ENCODE data around the gene LTB4R. TPM values are rescaled to one million over a fixed set of nuclear protein-coding genes. Genes with fewer than 3 reads are reported as not detected.

The LTB4R gene
- total and polyA plus RNA-seq, 4 experiments from 2014 or later, result 9.6 to 20.0 (median 15.1) TPM

DNA sequence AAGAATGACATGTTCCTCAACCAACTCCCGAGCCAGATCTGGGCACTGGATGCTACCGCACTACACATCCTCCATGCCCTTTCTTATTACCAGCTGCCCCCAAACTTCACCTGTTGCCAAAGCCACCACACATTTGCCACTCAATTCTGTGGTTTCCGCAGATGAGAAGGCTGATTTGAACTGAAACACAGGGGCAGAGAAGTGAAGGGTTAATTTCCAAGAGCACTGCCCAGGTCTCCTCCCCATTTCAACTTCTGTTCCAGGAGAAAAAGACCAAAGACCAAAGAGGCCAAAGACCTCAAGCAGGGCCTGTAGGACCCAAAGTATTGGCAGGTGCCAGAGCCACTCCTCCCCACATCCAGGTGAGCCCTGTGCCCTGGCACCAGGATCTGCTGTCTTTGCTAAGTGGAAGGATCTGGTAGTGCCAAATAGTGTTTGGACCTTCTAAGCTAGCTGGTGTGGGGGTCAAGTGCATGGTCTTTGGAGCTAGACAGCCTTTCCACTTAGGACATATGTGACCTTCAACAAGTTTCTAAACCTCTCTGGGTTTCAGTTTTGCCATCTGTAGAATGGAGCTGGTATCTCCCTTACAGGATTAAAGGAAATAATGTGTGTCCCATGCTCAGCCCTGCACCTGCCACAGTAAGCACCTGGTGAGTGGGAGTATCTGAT lies 19.7 kb upstream of the LTB4R start:
- intact Hi-C loops (cut with micrococcal nuclease), result no loop called here
- Mint-ChIP-seq H3K36me3 (peaks cover 50 to 56% of the 10 kb centered on the region in 2 donors), H3K27ac (peak overlapping the region in 1 of 7 donors; percentile 26), H3K4me1 (peaks cover 2 to 28% (median 12%) of the 10 kb centered on the region in 4 donors), H3K27me3 (no peaks in the 10 kb centered on the region), H3K9me3 (no peaks in the 10 kb centered on the region), H3K4me3 (no peak overlapping the region)
- ChIA-PET CTCF (ENCODE audit: partially characterized antibody) (interaction anchor here (0.7 to 5.3 kb wide), 6 partner anchors 12 to 145 kb away, joined by 3 to 49 read pairs (median 4); partner anchors contain the start of genes CIDEB, LTB4R2 and TINF2), POLR2A (ENCODE audit: partially characterized antibody) (interaction anchor here (0.6 to 2.1 kb wide), 2 partner anchors 49 to 233 kb away, joined by 3 to 14 read pairs; partner anchors contain the start of gene TINF2)
- Histone ChIP-seq H3K9me3 (ENCODE audit: control insufficient read depth in 1 of 2, low read length in 2 of 2) (no peaks in the 10 kb centered on the region), H3K27me3 (ENCODE audit: insufficient read depth, low read length) (no peaks in the 10 kb centered on the region), H3K36me3 (ENCODE audit: insufficient read depth, low read length) (peaks cover 44% of the 10 kb centered on the region), H3K27ac (ENCODE audit: low read depth, low read length) (no peak overlapping the region), H3K4me3 (ENCODE audit: low read length in 2 of 2) (no peak overlapping the region), H3K4me1 (ENCODE audit: insufficient read depth, low read length) (peaks cover 13% of the 10 kb centered on the region)
- no peak for DNase-seq

DNA sequence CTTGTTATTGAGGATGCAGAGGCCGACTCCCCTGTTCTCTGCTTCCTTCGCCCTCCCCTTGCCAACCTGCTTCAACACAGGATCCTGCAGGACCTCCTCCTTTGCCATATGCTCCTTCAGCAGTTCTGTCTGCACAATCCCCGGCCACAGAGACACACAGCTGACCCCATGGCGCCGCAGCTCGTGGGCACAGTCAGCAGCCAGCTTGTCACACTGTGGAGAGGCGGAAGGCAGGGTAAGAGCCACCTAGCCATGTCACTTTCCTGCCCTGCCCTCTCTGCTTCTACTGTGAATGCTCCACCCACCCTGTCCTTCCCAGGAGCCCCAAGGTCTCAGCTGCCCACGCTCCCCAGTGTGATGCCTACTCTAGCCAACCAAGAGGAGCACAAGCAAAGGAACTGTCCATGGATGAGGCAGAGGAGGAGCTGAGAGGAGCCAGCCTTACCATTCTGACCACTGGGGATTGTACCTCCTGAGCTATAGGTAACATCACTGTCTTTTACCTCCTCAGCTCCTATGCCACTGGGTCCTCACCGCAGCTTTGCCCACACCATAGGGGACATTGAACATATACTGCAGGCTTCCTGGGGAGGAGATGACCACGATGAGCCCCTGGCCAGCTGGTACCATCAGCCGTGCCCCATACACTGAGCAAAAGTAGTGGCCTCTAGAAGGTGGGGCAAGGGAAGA lies 19.0 kb upstream of the LTB4R start:
- intact Hi-C loops (cut with micrococcal nuclease), result no loop called here

DNA sequence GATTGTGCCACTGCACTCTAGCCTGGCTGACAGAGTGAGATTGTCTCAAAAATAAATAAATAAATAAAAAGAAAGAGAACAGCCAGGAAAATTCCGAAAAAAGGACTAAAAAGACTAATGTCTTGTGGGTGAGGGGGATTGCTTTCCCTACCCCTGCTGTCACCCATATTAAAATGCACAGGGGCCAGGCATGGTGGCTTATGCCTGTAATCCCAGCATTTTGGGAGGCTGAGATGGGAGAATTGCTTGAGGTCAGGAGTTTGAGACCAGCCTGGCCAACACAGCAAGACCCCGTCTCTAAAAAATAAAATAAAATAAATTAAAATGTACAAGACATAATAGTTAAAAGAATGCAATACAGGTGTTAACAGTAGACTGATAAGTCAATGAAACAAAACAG lies 17.8 kb upstream of the LTB4R start:
- H3K4me3 Mint-ChIP-seq, result no peak overlapping the region
- POLR2A ChIA-PET (ENCODE audit: partially characterized antibody), result interaction anchor here (1.1 to 1.7 kb wide), 2 partner anchors 51 to 213 kb away, joined by 3 to 6 read pairs; partner anchors contain the start of gene TINF2
- H3K27ac Mint-ChIP-seq, result no peak overlapping the region
- H3K36me3 Mint-ChIP-seq, result peaks cover 52 to 56% of the 10 kb centered on the region in 2 donors
- no peaks in the 10 kb centered on the region for H3K27me3 ChIP-seq (ENCODE audit: insufficient read depth, low read length)
- intact Hi-C loops (cut with micrococcal nuclease), result no loop called here
- DNase-seq, result no peak
- peaks cover 14 to 43% (median 26%) of the 10 kb centered on the region in 4 donors for H3K4me1 Mint-ChIP-seq
- no peaks in the 10 kb centered on the region for H3K27me3 Mint-ChIP-seq
- H3K4me3 ChIP-seq (ENCODE audit: low read length in 2 of 2), result no peak overlapping the region
- H3K4me1 ChIP-seq (ENCODE audit: insufficient read depth, low read length), result peaks cover 32% of the 10 kb centered on the region
- H3K9me3 ChIP-seq (ENCODE audit: control insufficient read depth in 1 of 2, low read length in 2 of 2), result no peaks in the 10 kb centered on the region
- no peaks in the 10 kb centered on the region for H3K9me3 Mint-ChIP-seq
- H3K36me3 ChIP-seq (ENCODE audit: insufficient read depth, low read length), result peaks cover 44% of the 10 kb centered on the region
- CTCF ChIA-PET (ENCODE audit: partially characterized antibody), result interaction anchor here (0.9 to 5.3 kb wide), 5 partner anchors 11 to 143 kb away, joined by 4 to 49 read pairs (median 5); partner anchors contain the start of genes CIDEB, LTB4R2, MDP1 and TINF2
- no peak overlapping the region for H3K27ac ChIP-seq (ENCODE audit: low read depth, low read length)

More for the DNA sequence above, 19.0 kb upstream of the LTB4R start:
- CTCF ChIA-PET (ENCODE audit: partially characterized antibody), result interaction anchor here (0.7 to 5.3 kb wide), 8 partner anchors 9 to 234 kb away, joined by 3 to 49 read pairs (median 4); partner anchors contain the start of genes CIDEB, LTB4R2 and TINF2
- peaks cover 44% of the 10 kb centered on the region for H3K36me3 ChIP-seq (ENCODE audit: insufficient read depth, low read length)
- H3K36me3 Mint-ChIP-seq, result peaks cover 52 to 58% of the 10 kb centered on the region in 2 donors
- no peaks in the 10 kb centered on the region for H3K9me3 Mint-ChIP-seq
- peak overlapping the region in 1 of 7 donors; percentile 47 for H3K27ac Mint-ChIP-seq
- POLR2A ChIA-PET (ENCODE audit: partially characterized antibody), result interaction anchor here (1.1 to 1.7 kb wide), 2 partner anchors 50 to 212 kb away, joined by 3 to 6 read pairs; partner anchors contain the start of gene TINF2
- no peak overlapping the region for H3K27ac ChIP-seq (ENCODE audit: low read depth, low read length)
- no peak overlapping the region for H3K4me3 Mint-ChIP-seq
- no peaks in the 10 kb centered on the region for H3K9me3 ChIP-seq (ENCODE audit: control insufficient read depth in 1 of 2, low read length in 2 of 2)
- H3K4me1 ChIP-seq (ENCODE audit: insufficient read depth, low read length), result peaks cover 20% of the 10 kb centered on the region
- H3K4me3 ChIP-seq (ENCODE audit: low read length in 2 of 2), result no peak overlapping the region
- H3K27me3 ChIP-seq (ENCODE audit: insufficient read depth, low read length), result no peaks in the 10 kb centered on the region
- peaks cover 8 to 35% (median 19%) of the 10 kb centered on the region in 4 donors for H3K4me1 Mint-ChIP-seq
- H3K27me3 Mint-ChIP-seq, result no peaks in the 10 kb centered on the region
- DNase-seq, result no peak

DNA sequence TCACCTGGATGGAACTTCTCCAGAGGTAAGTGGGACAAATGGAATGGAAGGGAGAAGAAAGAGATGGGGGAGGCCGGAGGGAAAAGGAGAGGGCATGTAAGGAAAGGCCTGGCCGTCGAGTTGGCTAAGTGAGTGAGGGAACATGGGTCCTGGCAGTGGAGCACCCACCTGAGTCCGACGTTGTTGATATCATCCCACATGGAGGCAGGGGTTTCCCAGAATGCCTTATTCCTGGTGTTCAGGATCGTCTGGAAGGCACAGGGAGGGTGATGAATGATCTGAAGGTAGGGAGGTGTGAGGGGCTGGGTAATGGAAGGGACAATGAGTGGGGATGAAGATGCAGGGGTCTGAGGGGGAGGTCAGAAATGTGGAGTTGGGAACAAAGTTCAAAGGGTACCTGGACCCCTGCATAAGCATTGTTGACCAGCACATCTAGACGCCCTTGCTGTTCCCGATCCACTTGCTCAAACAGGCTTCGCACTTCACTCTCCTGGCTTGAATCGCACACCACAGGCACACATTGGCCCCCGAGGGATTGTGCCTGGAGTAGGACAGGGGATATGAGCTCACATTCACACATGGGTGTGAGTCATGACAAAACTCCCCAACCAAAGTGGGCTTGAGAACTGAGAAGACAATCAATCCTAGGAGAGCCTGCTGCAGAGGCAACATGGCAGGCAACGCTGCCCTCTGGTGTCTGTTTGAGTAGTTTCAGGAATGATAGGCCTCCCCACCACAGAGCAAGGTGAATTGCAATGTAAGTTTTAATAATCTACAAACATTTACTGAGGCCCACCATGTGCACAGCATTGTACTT lies 14.8 kb upstream of the LTB4R start:
- Mint-ChIP-seq H3K27ac (peak overlapping the region; percentile 71 to 96 (median 90)), H3K4me3 (peak overlapping the region in 3 of 8 donors; percentile 12 to 66 (median 58)), H3K27me3 (no peaks in the 10 kb centered on the region), H3K4me1 (peaks cover 30 to 51% (median 42%) of the 10 kb centered on the region in 4 donors), H3K36me3 (peaks cover 34 to 47% of the 10 kb centered on the region in 2 donors), H3K9me3 (peaks cover 0 to 6% (median 0%) of the 10 kb centered on the region in 8 donors)
- ChIA-PET POLR2A (ENCODE audit: partially characterized antibody) (interaction anchor here (0.6 to 7.1 kb wide), 17 partner anchors 10 to 136 kb away, joined by 3 to 136 read pairs (median 4); partner anchors contain the start of genes CBLN3, CHMP4A, GMPR2 and IRF9), CTCF (ENCODE audit: partially characterized antibody) (interaction anchor here (0.6 to 18.5 kb wide), 23 partner anchors 13 to 239 kb away, joined by 3 to 556 read pairs (median 7); partner anchors contain the start of genes CHMP4A, CIDEB, LTB4R and LTB4R2)
- DNase-seq, result peak; percentile 72 to 88 (median 76)
- Histone ChIP-seq H3K4me1 (ENCODE audit: insufficient read depth, low read length) (peaks cover 42% of the 10 kb centered on the region), H3K9me3 (ENCODE audit: control insufficient read depth in 1 of 2, low read length in 2 of 2) (no peaks in the 10 kb centered on the region), H3K27ac (ENCODE audit: low read depth, low read length) (peak overlapping the region; percentile 68), H3K36me3 (ENCODE audit: insufficient read depth, low read length) (peaks cover 32% of the 10 kb centered on the region), H3K4me3 (ENCODE audit: low read length in 2 of 2) (no peak overlapping the region), H3K27me3 (ENCODE audit: insufficient read depth, low read length) (no peaks in the 10 kb centered on the region)
- intact Hi-C loops (cut with micrococcal nuclease), result loop anchor here (1.0 to 2.0 kb wide), 5 partner anchors 25 to 282 kb away; partner anchors contain the start of genes MDP1 and RABGGTA

DNA sequence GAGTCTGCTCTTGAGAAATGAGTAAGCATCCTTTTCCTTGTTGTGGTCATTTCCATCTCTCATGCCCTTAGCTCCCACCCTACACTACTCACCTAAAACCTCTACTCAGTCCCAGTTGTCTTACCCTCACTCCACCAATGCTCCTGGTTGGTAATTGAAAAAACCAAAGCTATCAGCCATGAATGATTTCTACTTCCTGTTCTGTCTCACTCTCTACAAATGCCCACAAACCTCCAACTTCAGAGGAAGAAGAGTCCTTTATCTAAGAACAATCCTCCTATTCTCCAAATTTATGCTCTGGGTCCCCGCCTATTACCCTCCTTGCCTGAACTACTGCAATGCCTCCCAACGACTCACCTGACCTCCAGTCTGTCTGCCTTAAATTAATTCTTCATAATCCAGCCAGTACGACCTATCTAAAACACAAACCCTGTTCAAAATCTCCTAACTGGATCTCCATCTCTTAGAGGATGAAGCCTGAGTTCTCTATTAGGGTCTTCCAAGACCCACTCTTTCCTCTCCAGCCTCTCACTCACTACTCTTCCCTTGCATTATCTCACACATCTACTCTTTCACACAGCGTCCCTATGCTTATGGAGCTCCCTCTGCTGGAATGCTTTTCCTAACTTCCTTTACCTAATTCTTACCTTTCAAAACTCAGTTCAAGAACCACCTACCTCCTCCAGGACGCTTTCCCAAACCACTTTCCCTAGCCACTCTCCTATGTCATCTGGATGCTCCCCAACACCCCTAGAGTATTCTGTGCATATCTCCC lies 13.9 kb upstream of the LTB4R start:
- CTCF ChIA-PET (ENCODE audit: partially characterized antibody), result interaction anchor here (0.8 to 18.5 kb wide), 25 partner anchors 13 to 240 kb away, joined by 3 to 556 read pairs (median 5); partner anchors contain the start of genes CHMP4A, CIDEB, LTB4R and LTB4R2
- H3K36me3 Mint-ChIP-seq, result peaks cover 34 to 48% of the 10 kb centered on the region in 2 donors
- H3K4me1 ChIP-seq (ENCODE audit: insufficient read depth, low read length), result peaks cover 42% of the 10 kb centered on the region

More for the DNA sequence above, 13.9 kb upstream of the LTB4R start:
- Histone ChIP-seq H3K27me3 (ENCODE audit: insufficient read depth, low read length) (no peaks in the 10 kb centered on the region), H3K9me3 (ENCODE audit: control insufficient read depth in 1 of 2, low read length in 2 of 2) (no peaks in the 10 kb centered on the region), H3K4me3 (ENCODE audit: low read length in 2 of 2) (no peak overlapping the region), H3K36me3 (ENCODE audit: insufficient read depth, low read length) (peaks cover 32% of the 10 kb centered on the region), H3K27ac (ENCODE audit: low read depth, low read length) (peak overlapping the region; percentile 68)
- H3K27me3 Mint-ChIP-seq, result no peaks in the 10 kb centered on the region
- DNase-seq, result no peak
- peak overlapping the region in 6 of 8 donors; percentile 6 to 66 (median 40) for H3K4me3 Mint-ChIP-seq
- H3K4me1 Mint-ChIP-seq, result peaks cover 30 to 59% (median 47%) of the 10 kb centered on the region in 4 donors
- POLR2A ChIA-PET (ENCODE audit: partially characterized antibody), result interaction anchor here (0.6 to 7.1 kb wide), 16 partner anchors 10 to 137 kb away, joined by 3 to 136 read pairs (median 4); partner anchors contain the start of genes CBLN3, CHMP4A, GMPR2 and IRF9
- peak overlapping the region; percentile 71 to 96 (median 89) for H3K27ac Mint-ChIP-seq
- intact Hi-C loops (cut with micrococcal nuclease), result loop anchor here (1.0 to 2.0 kb wide), 5 partner anchors 26 to 283 kb away; partner anchors contain the start of genes MDP1 and RABGGTA
- peaks cover 0 to 6% (median 0%) of the 10 kb centered on the region in 8 donors for H3K9me3 Mint-ChIP-seq

Measured in CD4-positive, alpha-beta memory T cell (primary cell).